WTC11 (cell line): ENCODE data around the gene CANX. TPM values are rescaled to one million over a fixed set of nuclear protein-coding genes. Genes with fewer than 3 reads are reported as not detected.

Experiments used
- total RNA-seq: library from RNA; stranded (reverse); gene quantifications from 3 replicates; pipeline ENCODE4 v1.2.3, GENCODE V29; 2021

Gene CANX
- total RNA-seq, 1 experiment from 2014 or later = 611 TPM

Other genes starting within 250 kb of the CANX start
- gene RUFY1, start 148.4 kb upstream of the CANX start, total RNA-seq = 32.3 to 34.0 TPM (median 32.7 TPM) in 3 replicates
- 671 to 865 TPM (median 709 TPM) in 3 replicates for gene HNRNPH1, start 75.3 kb upstream of the CANX start, total RNA-seq
- 0.25 to 0.37 TPM (median 0.25 TPM) in 3 replicates for gene CBY3, start 17.9 kb upstream of the CANX start, total RNA-seq
- gene MAML1, start 33.9 kb downstream of the CANX start, total RNA-seq = 40.5 to 42.2 TPM (median 42.2 TPM) in 3 replicates
- 2.6 to 4.5 TPM (median 3.0 TPM) in 3 replicates for gene LTC4S, start 95.0 kb downstream of the CANX start, total RNA-seq
- gene MGAT4B, start 107.9 kb downstream of the CANX start, total RNA-seq = 127 to 151 TPM (median 135 TPM) in 3 replicates
- gene SQSTM1, start 121.9 kb downstream of the CANX start, total RNA-seq = 78.5 to 95.2 TPM (median 86.5 TPM) in 3 replicates
- gene MRNIP, start 159.8 kb downstream of the CANX start, total RNA-seq = 35.2 to 42.0 TPM (median 36.7 TPM) in 3 replicates
- 64.9 to 70.9 TPM (median 69.0 TPM) in 3 replicates for gene TBC1D9B, start 208.9 kb downstream of the CANX start, total RNA-seq